Caco-2 (cell line): ENCODE data around the gene SAAL1. TPM values are rescaled to one million over a fixed set of nuclear protein-coding genes. Genes with fewer than 3 reads are reported as not detected.

Experiments
- BruUV-seq: library from RNA; stranded (reverse); fragments of 400-500 nt; replicated peaks from 2 replicates; lab custom pipeline; 2021; lab: Mats Ljungman, UMichigan
- CTCF ChIA-PET: fragments of 300-600 bp; sonication (Branson Sonifier 250); formaldehyde crosslinking; loops from one replicate; lab custom pipeline; 2022; ENCODE audit warnings: antibody characterized with exemption; lab: Charles Lee
- POLR2A ChIA-PET: fragments of 300-600 bp; sonication (Branson Sonifier 250); formaldehyde crosslinking; loops from one replicate; lab custom pipeline; 2022; ENCODE audit warnings: antibody characterized with exemption; lab: Charles Lee
- DNase-seq, 2 experiments: peaks; one replicate each; pipeline versions ENCODE4 v3.0.0 to v3.0.0-alpha.2; 2020 to 2022
- H3K27me3 ChIP-seq: replicated peaks from 2 replicates; pipeline ENCODE4 v1.6.0; 2011; ENCODE audit warnings: low read length; ENCODE audit not compliant: control insufficient read depth, insufficient read depth
- H3K36me3 ChIP-seq: 2 replicates; pipeline ENCODE4 v1.5.1; 2011; ENCODE audit warnings: low read length; ENCODE audit not compliant: control insufficient read depth, insufficient read depth
- H3K4me1 ChIP-seq: fragments of 250-450 bp; sonication (Bioruptor Pico); 2 replicates; pipeline ENCODE4 v1.5.1; 2020; ENCODE audit warnings: mild to moderate bottlenecking
- H3K4me3 ChIP-seq: 2 replicates; pipeline ENCODE4 v1.5.1; 2011; ENCODE audit warnings: low read depth, mild to moderate bottlenecking, control low read depth, low read length
- H3K9me3 ChIP-seq: fragments of 250-450 bp; sonication (Bioruptor Pico); 2 replicates; pipeline ENCODE4 v1.5.1; 2020; ENCODE audit warnings: mild to moderate bottlenecking, moderate library complexity
- H3K27ac Mint-ChIP-seq: one replicate; pipeline ENCODE4 v1.8.0; 2022; ENCODE audit warnings: mixed read lengths; ENCODE audit not compliant: unreplicated experiment
- H3K27me3 Mint-ChIP-seq: one replicate; pipeline ENCODE4 v1.8.0; 2022; ENCODE audit warnings: mixed read lengths; ENCODE audit not compliant: insufficient read depth, unreplicated experiment
- H3K36me3 Mint-ChIP-seq: one replicate; pipeline ENCODE4 v1.8.0; 2022; ENCODE audit warnings: mild to moderate bottlenecking, mixed read lengths; ENCODE audit not compliant: insufficient read depth, unreplicated experiment
- H3K4me1 Mint-ChIP-seq: one replicate; pipeline ENCODE4 v1.8.0; 2022; ENCODE audit warnings: low read depth, mixed read lengths; ENCODE audit not compliant: unreplicated experiment
- H3K4me3 Mint-ChIP-seq: one replicate; pipeline ENCODE4 v1.8.0; 2022; ENCODE audit warnings: mild to moderate bottlenecking, moderate library complexity, mixed read lengths; ENCODE audit not compliant: unreplicated experiment
- H3K9me3 Mint-ChIP-seq: one replicate; pipeline ENCODE4 v1.8.0; 2022; ENCODE audit warnings: mixed read lengths; ENCODE audit not compliant: unreplicated experiment
- CTCF ChIP-seq, 2 experiments: fragments of 200-600 bp in 1 of 2; IDR thresholded peaks; 1 replicate in 1 of 2; 2 replicates in 1 of 2; pipeline versions ENCODE4 v1.5.1 to v1.8.0; 2011 to 2022; ENCODE audit warnings: antibody characterized with exemption in 1 of 2, control low read depth in 1 of 2, inconsistent platforms in 1 of 2, low read depth in 1 of 2, low read length in 1 of 2, mild to moderate bottlenecking in 1 of 2, moderate library complexity in 1 of 2; ENCODE audit not compliant: insufficient read depth in 1 of 2, severe bottlenecking in 1 of 2, unreplicated experiment in 1 of 2
- intact Hi-C: fragments of 100-400 bp; cut with micrococcal nuclease; formaldehyde crosslinking; loops from one replicate; pipeline ENCODE4 v1.10.0; 2022; ENCODE audit not compliant: unreplicated experiment
- total RNA-seq: library from RNA; stranded (reverse); gene quantifications from 2 replicates; pipeline ENCODE4 v1.2.3, GENCODE V29; 2022

SAAL1 gene
- total RNA-seq, 1 experiment from 2014 or later: 43.1 TPM

- Histone ChIP-seq H3K4me3 (no peak overlapping the region), H3K9me3 (no peaks in the 10 kb centered on the region), H3K36me3 (no peaks in the 10 kb centered on the region), H3K4me1 (no peaks in the 10 kb centered on the region), H3K27me3 (no peaks in the 10 kb centered on the region)
- H3K9me3 Mint-ChIP-seq: no peaks in the 10 kb centered on the region
- no peaks in the 10 kb centered on the region for H3K27me3 Mint-ChIP-seq
- ChIA-PET CTCF (no interaction called here), POLR2A (no interaction called here)
- H3K4me1 Mint-ChIP-seq: no peaks in the 10 kb centered on the region
- no peaks in the 10 kb centered on the region for H3K36me3 Mint-ChIP-seq
- no peak overlapping the region for H3K27ac Mint-ChIP-seq
- intact Hi-C loops: no loop called here
- BruUV-seq: no TSS peak
- TF ChIP-seq CTCF (IDR thresholded peaks at IDR 0.05; ENCODE audit: insufficient read depth in 1 of 2, low read depth in 1 of 2, low read length in 1 of 2, severe bottlenecking in 1 of 2, unreplicated experiment in 1 of 2): no peak
- H3K4me3 Mint-ChIP-seq: no peak overlapping the region
- no peak for DNase-seq
Observed at GRCh38 chr11:18064450-18065054, 41.3 kb downstream of the SAAL1 start.

- Mint-ChIP-seq H3K36me3 (no peaks in the 10 kb centered on the region), H3K27me3 (no peaks in the 10 kb centered on the region), H3K27ac (no peak overlapping the region), H3K9me3 (no peaks in the 10 kb centered on the region), H3K4me1 (no peaks in the 10 kb centered on the region), H3K4me3 (no peak overlapping the region)
- no peaks in the 10 kb centered on the region for H3K9me3 ChIP-seq
- no peaks in the 10 kb centered on the region for H3K27me3 ChIP-seq
- ChIA-PET CTCF (no interaction called here), POLR2A (no interaction called here)
- no peaks in the 10 kb centered on the region for H3K4me1 ChIP-seq
- TF ChIP-seq CTCF (IDR thresholded peaks at IDR 0.05; ENCODE audit: insufficient read depth in 1 of 2, low read depth in 1 of 2, low read length in 1 of 2, severe bottlenecking in 1 of 2, unreplicated experiment in 1 of 2): no peak
- no peak overlapping the region for H3K4me3 ChIP-seq
- intact Hi-C loops: no loop called here
- BruUV-seq: no TSS peak
- DNase-seq: no peak
- H3K36me3 ChIP-seq: no peaks in the 10 kb centered on the region
Observed at GRCh38 chr11:18063862-18064434, 41.9 kb downstream of the SAAL1 start.

- POLR2A ChIA-PET: no interaction called here
- no peaks in the 10 kb centered on the region for H3K36me3 ChIP-seq
- no TSS peak for BruUV-seq
Observed at GRCh38 chr11:18063125-18063524, 42.8 kb downstream of the SAAL1 start.

More at GRCh38 chr11:18063125-18063524, 42.8 kb downstream of the SAAL1 start:
- Histone ChIP-seq H3K4me3 (no peak overlapping the region), H3K4me1 (no peaks in the 10 kb centered on the region), H3K27me3 (no peaks in the 10 kb centered on the region), H3K9me3 (no peaks in the 10 kb centered on the region)
- no peaks in the 10 kb centered on the region for H3K9me3 Mint-ChIP-seq
- no peaks in the 10 kb centered on the region for H3K27me3 Mint-ChIP-seq
- CTCF ChIA-PET: no interaction called here
- H3K4me1 Mint-ChIP-seq: no peaks in the 10 kb centered on the region
- no peak overlapping the region for H3K27ac Mint-ChIP-seq
- intact Hi-C loops: no loop called here
- H3K4me3 Mint-ChIP-seq: no peak overlapping the region
- no peak for DNase-seq
- no peaks in the 10 kb centered on the region for H3K36me3 Mint-ChIP-seq
- no peak for TF ChIP-seq CTCF (IDR thresholded peaks at IDR 0.05; ENCODE audit: insufficient read depth in 1 of 2, low read depth in 1 of 2, low read length in 1 of 2, severe bottlenecking in 1 of 2, unreplicated experiment in 1 of 2)
